DND-41 (cell line): ENCODE data around the gene GATA2.

Experiments used
- ATAC-seq: fragments of 200-7000 bp; cut with Tn5 transposase; 3 replicates; pipeline ENCODE4 v1.9.1; 2021; ENCODE audit warnings: low read depth; ENCODE audit not compliant: insufficient read depth
- DNase-seq: peaks from one replicate; pipeline ENCODE4 v3.0.0-alpha.2; 2020
- H2AFZ ChIP-seq: 2 replicates; pipeline ENCODE4 v1.6.0; 2012; ENCODE audit warnings: low read depth, low read length
- H3K27ac ChIP-seq: 2 replicates; pipeline ENCODE4 v1.5.1; 2012; ENCODE audit warnings: low read length, inconsistent platforms
- H3K27me3 ChIP-seq: fragments of 200-600 bp; sonication (generic); 2 replicates; pipeline ENCODE4 v1.6.0; 2012; ENCODE audit warnings: low read length, mild to moderate bottlenecking, inconsistent platforms; ENCODE audit not compliant: insufficient read depth, poor library complexity
- H3K36me3 ChIP-seq: 2 replicates; pipeline ENCODE4 v1.5.1; 2012; ENCODE audit warnings: low read length, inconsistent platforms; ENCODE audit not compliant: insufficient read depth
- H3K4me1 ChIP-seq: 2 replicates; pipeline ENCODE4 v1.5.1; 2012; ENCODE audit warnings: mild to moderate bottlenecking, low read length; ENCODE audit not compliant: insufficient read depth
- H3K4me2 ChIP-seq: 2 replicates; pipeline ENCODE4 v1.6.0; 2012; ENCODE audit warnings: mild to moderate bottlenecking, moderate library complexity, low read length, inconsistent platforms; ENCODE audit not compliant: insufficient read depth
- H3K4me3 ChIP-seq, 2 experiments: fragments of 200-600 bp in 1 of 2; shearing (Covaris generic) in 1 of 2; 2 replicates each; pipeline ENCODE4 v1.5.1; 2012 to 2016; ENCODE audit warnings: inconsistent platforms in 2 of 2, low read length in 2 of 2, mild to moderate bottlenecking in 2 of 2, low read depth in 1 of 2, moderate library complexity in 1 of 2
- H3K79me2 ChIP-seq: 2 replicates; pipeline ENCODE4 v1.6.0; 2012; ENCODE audit warnings: low read length, inconsistent platforms; ENCODE audit not compliant: insufficient read depth
- H3K9ac ChIP-seq: 2 replicates; pipeline ENCODE4 v1.6.0; 2012; ENCODE audit warnings: low read depth, mild to moderate bottlenecking, inconsistent platforms, low read length, moderate library complexity
- H3K9me3 ChIP-seq: 2 replicates; pipeline ENCODE4 v1.5.1; 2012; ENCODE audit warnings: low read length, moderate library complexity, mild to moderate bottlenecking, inconsistent platforms; ENCODE audit not compliant: insufficient read depth, severe bottlenecking
- H4K20me1 ChIP-seq: 2 replicates; pipeline ENCODE4 v1.6.0; 2012; ENCODE audit warnings: low read length; ENCODE audit not compliant: insufficient read depth
- EZH2 ChIP-seq: IDR thresholded peaks from 3 replicates; pipeline ENCODE4 v1.6.1; 2012; ENCODE audit warnings: borderline replicate concordance, low read depth, mild to moderate bottlenecking, moderate library complexity, low read length, inconsistent platforms; ENCODE audit not compliant: severe bottlenecking
- TF ChIP-seq, protein P1 (sequence below): IDR thresholded peaks from 2 replicates; pipeline ENCODE4 v1.5.1; 2012; ENCODE audit warnings: borderline replicate concordance, low read length, moderate library complexity, mild to moderate bottlenecking; ENCODE audit not compliant: poor library complexity, severe bottlenecking; ENCODE audit errors: extremely low read depth

GATA2 gene

DNA sequence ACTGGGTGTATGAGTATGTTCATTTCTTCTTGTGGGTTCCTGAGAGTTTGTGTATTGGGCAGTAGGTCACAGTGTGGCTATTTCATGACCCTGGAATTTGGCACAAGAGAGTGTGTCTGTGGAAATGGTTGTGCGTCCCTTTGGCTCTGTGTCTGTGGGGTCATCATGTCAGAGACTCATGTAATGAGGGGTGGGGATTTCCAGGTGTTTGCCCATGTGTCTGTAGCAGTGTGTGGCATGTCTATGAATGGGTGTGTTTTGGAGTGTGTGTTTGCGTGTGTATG is 1.3 kb upstream of the GATA2 start:
- no peak for TF ChIP-seq EZH2
- TF ChIP-seq, protein P1, sequence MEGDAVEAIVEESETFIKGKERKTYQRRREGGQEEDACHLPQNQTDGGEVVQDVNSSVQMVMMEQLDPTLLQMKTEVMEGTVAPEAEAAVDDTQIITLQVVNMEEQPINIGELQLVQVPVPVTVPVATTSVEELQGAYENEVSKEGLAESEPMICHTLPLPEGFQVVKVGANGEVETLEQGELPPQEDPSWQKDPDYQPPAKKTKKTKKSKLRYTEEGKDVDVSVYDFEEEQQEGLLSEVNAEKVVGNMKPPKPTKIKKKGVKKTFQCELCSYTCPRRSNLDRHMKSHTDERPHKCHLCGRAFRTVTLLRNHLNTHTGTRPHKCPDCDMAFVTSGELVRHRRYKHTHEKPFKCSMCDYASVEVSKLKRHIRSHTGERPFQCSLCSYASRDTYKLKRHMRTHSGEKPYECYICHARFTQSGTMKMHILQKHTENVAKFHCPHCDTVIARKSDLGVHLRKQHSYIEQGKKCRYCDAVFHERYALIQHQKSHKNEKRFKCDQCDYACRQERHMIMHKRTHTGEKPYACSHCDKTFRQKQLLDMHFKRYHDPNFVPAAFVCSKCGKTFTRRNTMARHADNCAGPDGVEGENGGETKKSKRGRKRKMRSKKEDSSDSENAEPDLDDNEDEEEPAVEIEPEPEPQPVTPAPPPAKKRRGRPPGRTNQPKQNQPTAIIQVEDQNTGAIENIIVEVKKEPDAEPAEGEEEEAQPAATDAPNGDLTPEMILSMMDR: no peak

DNA sequence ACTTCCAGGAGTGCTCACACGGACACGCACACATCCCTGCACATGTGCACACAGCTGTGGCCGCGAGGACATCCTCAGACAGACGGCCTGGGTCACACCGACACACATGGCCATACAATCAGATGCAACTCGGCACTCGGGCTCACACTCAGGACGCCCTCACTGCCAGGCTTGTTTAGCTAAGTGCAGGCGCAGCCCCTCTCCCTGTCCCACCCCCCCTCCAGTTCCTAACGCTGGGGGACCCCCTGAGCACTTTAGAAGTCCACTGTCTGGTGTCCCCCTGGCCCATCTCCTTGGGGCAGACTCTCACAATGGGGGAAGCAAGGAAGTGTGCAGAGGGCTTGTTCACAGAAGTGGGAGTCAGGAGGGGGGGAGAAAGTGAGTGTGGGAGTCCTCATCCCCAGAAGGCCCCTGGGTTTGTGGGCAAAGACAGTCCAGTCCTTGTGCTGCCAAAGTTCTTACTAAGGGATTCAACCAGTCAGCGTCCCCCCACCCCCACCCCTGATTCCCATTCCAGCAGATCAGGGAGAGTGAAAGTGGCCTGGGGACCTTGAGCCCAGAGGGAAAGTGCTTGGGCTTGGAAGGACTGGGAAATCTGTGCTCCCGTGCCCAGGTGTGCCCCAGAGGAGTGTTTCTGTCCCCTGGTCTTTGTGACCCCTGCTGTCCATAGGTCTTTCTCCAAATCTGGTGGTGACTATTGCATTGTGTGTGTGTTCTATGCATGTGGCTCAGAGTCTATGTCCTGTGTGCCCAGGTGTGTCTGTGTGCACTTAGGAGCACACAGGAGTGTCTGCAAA is 767 bp upstream of the GATA2 start:
- TF ChIP-seq, protein P1: no peak
- TF ChIP-seq EZH2: no peak
- H3K4me2 ChIP-seq: no peak overlapping the region
- no peaks in the 10 kb centered on the region for H3K79me2 ChIP-seq
- ATAC-seq (no peak), DNase-seq (no peak)
- no peaks in the 10 kb centered on the region for H4K20me1 ChIP-seq
- no peak overlapping the region for H3K27ac ChIP-seq
- no peak overlapping the region for H3K4me3 ChIP-seq
- H3K4me1 ChIP-seq: peaks cover 11% of the 10 kb centered on the region
- H3K36me3 ChIP-seq: no peaks in the 10 kb centered on the region
- no peak overlapping the region for H3K9ac ChIP-seq
- H3K9me3 ChIP-seq: no peaks in the 10 kb centered on the region
- no peak overlapping the region for H2AFZ ChIP-seq
- no peaks in the 10 kb centered on the region for H3K27me3 ChIP-seq

More for the DNA sequence above, 1.3 kb upstream of the GATA2 start:
- no peak overlapping the region for H3K9ac ChIP-seq
- H3K4me3 ChIP-seq: no peak overlapping the region
- H3K27ac ChIP-seq: no peak overlapping the region
- H4K20me1 ChIP-seq: no peaks in the 10 kb centered on the region
- no peak overlapping the region for H3K4me2 ChIP-seq
- H3K9me3 ChIP-seq: no peaks in the 10 kb centered on the region
- H3K4me1 ChIP-seq: peaks cover 11% of the 10 kb centered on the region
- H3K36me3 ChIP-seq: no peaks in the 10 kb centered on the region
- no peaks in the 10 kb centered on the region for H3K79me2 ChIP-seq
- no peak for ATAC-seq
- H3K27me3 ChIP-seq: peaks cover 4% of the 10 kb centered on the region
- DNase-seq: no peak
- H2AFZ ChIP-seq: no peak overlapping the region

DNA sequence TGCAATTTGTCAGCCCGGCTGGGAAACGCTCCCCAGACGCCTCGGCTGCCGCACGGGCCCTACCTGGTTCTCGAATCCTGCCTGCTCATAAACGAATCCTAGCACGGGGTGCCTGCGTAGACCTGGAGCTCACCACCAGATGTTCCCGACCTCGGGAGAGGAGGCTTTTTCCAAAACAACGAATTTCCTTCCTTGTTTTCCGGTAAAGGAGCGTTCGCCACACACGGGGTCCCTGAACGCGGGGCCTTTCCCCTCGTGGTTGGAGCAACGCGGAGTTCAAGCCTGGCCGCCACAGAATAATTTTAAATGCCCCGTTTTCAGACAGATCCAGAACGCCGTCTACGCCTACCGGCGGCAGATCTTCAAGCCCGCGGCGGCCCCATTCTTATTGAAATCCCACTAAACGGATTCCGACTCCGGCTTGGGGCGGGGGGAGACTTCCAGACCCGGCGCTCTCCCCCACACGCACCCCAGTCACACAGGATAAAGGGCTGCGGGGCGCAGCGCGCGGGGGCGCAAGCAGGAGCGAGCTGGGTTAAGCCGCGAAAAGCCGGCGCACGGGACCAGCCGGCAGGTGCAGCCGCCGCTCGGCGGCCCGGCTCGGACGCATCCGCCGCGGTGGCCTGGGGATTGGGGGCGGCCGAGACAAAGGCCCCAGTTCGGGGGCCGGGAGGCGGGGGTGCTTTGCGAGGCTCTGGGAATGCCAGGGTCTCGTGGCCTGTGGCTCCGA is 895 bp downstream of the GATA2 start:
- H3K27ac ChIP-seq: no peak overlapping the region
- TF ChIP-seq, protein P1: no peak
- TF ChIP-seq EZH2: no peak
- H3K36me3 ChIP-seq: no peaks in the 10 kb centered on the region
- no peaks in the 10 kb centered on the region for H3K79me2 ChIP-seq
- H3K9me3 ChIP-seq: no peaks in the 10 kb centered on the region
- peaks cover 10% of the 10 kb centered on the region for H3K27me3 ChIP-seq
- no peak overlapping the region for H2AFZ ChIP-seq
- ATAC-seq (no peak), DNase-seq (no peak)
- H3K4me1 ChIP-seq: peaks cover 4% of the 10 kb centered on the region
- H3K4me3 ChIP-seq: no peak overlapping the region
- H3K4me2 ChIP-seq: no peak overlapping the region
- no peak overlapping the region for H3K9ac ChIP-seq
- H4K20me1 ChIP-seq: no peaks in the 10 kb centered on the region
